ENCODE measurements around the gene ART4. TPM values are rescaled to one million over a fixed set of nuclear protein-coding genes. Genes with fewer than 3 reads are reported as not detected.

ART4 gene
- total RNA-seq, 1 experiment from 2014 or later: not detected

DNA sequence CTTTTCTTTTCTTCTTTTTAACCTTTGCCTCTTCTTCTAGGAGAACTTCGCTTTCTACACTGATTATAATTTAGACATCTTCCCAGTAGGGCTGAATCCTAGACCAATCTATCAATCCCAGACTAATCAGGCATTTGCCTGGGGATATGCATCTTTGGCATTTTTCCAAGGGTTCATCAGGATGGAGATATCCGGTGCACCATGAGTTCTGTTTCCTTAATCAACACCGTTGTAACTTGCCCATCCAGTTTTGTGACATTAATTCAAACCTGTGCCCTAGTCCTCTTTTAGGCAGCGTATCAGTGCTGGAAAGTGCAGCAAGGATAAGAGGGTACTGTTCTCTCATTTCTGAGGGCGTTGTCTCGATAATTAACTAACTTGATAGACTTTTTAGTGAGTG, 42.9 kb upstream of the ART4 start:
- CTCF ChIA-PET: no interaction called here
- POLR2A ChIA-PET: no interaction called here
- no peaks in the 10 kb centered on the region for H3K4me1 ChIP-seq (ENCODE audit: control insufficient read depth, insufficient read depth, low read length)
- H3K36me3 ChIP-seq (ENCODE audit: control insufficient read depth, insufficient read depth, low read length): no peaks in the 10 kb centered on the region
- TF ChIP-seq SIN3A (IDR thresholded peaks at IDR 0.05; ENCODE audit: borderline replicate concordance, insufficient read depth, low read depth, low read length): no peak
- TF ChIP-seq POLR2AphosphoS5 (IDR thresholded peaks at IDR 0.05; ENCODE audit: low read depth, low read length): no peak
- no peak for TF ChIP-seq TCF7L2 (IDR thresholded peaks at IDR 0.05; ENCODE audit: low read depth, low read length)
- TF ChIP-seq, protein P1, sequence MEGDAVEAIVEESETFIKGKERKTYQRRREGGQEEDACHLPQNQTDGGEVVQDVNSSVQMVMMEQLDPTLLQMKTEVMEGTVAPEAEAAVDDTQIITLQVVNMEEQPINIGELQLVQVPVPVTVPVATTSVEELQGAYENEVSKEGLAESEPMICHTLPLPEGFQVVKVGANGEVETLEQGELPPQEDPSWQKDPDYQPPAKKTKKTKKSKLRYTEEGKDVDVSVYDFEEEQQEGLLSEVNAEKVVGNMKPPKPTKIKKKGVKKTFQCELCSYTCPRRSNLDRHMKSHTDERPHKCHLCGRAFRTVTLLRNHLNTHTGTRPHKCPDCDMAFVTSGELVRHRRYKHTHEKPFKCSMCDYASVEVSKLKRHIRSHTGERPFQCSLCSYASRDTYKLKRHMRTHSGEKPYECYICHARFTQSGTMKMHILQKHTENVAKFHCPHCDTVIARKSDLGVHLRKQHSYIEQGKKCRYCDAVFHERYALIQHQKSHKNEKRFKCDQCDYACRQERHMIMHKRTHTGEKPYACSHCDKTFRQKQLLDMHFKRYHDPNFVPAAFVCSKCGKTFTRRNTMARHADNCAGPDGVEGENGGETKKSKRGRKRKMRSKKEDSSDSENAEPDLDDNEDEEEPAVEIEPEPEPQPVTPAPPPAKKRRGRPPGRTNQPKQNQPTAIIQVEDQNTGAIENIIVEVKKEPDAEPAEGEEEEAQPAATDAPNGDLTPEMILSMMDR (IDR thresholded peaks at IDR 0.05): no peak
- TF ChIP-seq, protein P2, sequence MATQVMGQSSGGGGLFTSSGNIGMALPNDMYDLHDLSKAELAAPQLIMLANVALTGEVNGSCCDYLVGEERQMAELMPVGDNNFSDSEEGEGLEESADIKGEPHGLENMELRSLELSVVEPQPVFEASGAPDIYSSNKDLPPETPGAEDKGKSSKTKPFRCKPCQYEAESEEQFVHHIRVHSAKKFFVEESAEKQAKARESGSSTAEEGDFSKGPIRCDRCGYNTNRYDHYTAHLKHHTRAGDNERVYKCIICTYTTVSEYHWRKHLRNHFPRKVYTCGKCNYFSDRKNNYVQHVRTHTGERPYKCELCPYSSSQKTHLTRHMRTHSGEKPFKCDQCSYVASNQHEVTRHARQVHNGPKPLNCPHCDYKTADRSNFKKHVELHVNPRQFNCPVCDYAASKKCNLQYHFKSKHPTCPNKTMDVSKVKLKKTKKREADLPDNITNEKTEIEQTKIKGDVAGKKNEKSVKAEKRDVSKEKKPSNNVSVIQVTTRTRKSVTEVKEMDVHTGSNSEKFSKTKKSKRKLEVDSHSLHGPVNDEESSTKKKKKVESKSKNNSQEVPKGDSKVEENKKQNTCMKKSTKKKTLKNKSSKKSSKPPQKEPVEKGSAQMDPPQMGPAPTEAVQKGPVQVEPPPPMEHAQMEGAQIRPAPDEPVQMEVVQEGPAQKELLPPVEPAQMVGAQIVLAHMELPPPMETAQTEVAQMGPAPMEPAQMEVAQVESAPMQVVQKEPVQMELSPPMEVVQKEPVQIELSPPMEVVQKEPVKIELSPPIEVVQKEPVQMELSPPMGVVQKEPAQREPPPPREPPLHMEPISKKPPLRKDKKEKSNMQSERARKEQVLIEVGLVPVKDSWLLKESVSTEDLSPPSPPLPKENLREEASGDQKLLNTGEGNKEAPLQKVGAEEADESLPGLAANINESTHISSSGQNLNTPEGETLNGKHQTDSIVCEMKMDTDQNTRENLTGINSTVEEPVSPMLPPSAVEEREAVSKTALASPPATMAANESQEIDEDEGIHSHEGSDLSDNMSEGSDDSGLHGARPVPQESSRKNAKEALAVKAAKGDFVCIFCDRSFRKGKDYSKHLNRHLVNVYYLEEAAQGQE (IDR thresholded peaks at IDR 0.05; ENCODE audit: insufficient read depth in 1 of 2, low read depth in 2 of 2, low read length in 1 of 2): no peak
- H3K27ac ChIP-seq (ENCODE audit: low read length): no peak overlapping the region
- ATAC-seq: no peak
- BruUV-seq (replicated peaks): no TSS peak
- H3K9me3 ChIP-seq (ENCODE audit: control insufficient read depth, insufficient read depth, low read depth, low read length): no peaks in the 10 kb centered on the region
- in situ Hi-C loops (cut with HindIII; ENCODE audit: low pct_unique_long_range_greater_than_20kb, low sequenced_read_pairs): no loop called here
- no peak for DNase-seq (ENCODE audit: low read depth, low spot score)
- H3K4me3 ChIP-seq (ENCODE audit: low read depth in 2 of 2, low read length in 2 of 2): no peak overlapping the region
- intact Hi-C loops (cut with micrococcal nuclease; ENCODE audit: unreplicated experiment): no loop called here
- no peaks in the 10 kb centered on the region for H3K27me3 ChIP-seq (ENCODE audit: control insufficient read depth, insufficient read depth, low read length)

DNA sequence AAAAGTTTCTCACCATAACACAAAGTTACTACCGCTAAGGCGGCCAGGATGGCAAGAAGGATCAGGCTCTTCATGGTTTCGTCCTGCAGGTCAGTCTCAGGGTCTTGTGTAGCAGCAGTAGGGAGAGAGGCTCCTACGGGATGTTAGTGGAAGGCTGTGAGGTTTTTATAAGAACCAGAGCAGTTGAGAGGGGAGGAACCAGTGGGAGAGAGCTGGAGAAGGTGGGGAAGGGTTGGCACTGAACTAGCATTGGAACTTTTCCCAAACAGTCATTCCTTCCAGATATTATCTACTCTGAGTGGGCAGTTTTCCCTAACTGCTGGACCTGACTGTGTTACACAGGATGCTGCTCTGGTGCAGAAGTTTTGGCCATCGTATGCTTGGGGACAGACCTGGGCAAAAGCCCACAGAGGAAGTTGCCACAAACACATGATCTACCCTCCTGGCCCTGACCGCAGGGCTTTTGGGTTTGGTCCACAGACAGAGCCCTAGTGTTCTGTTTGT, 42.4 kb upstream of the ART4 start, which contains the start of gene MGP:
MGP (minus strand) TSS at position 137 of the 504 bp plus-strand sequence; CDS start at position 74, 63 bp downstream.
- ChIA-PET POLR2A (no interaction called here), CTCF (interaction anchor here (0.6 kb wide), 1 partner anchor 110 kb away, joined by 3 read pairs; no protein-coding TSS in a partner anchor)
- Histone ChIP-seq H3K27me3 (ENCODE audit: control insufficient read depth, insufficient read depth, low read length) (no peaks in the 10 kb centered on the region), H3K27ac (ENCODE audit: low read length) (no peak within 1 kb of the TSS), H3K36me3 (ENCODE audit: control insufficient read depth, insufficient read depth, low read length) (no peaks in the 10 kb centered on the region), H3K9me3 (ENCODE audit: control insufficient read depth, insufficient read depth, low read depth, low read length) (no peaks in the 10 kb centered on the region), H3K4me3 (ENCODE audit: low read depth in 2 of 2, low read length in 2 of 2) (peak within 1 kb of the TSS in 1 of 2 experiments; percentile 12; a peak in 1 of 4 replicates), H3K4me1 (ENCODE audit: control insufficient read depth, insufficient read depth, low read length) (no peaks in the 10 kb centered on the region)
- intact Hi-C loops (cut with micrococcal nuclease; ENCODE audit: unreplicated experiment) (no loop called here), in situ Hi-C loops (cut with HindIII; ENCODE audit: low pct_unique_long_range_greater_than_20kb, low sequenced_read_pairs) (no loop called here)
- TF ChIP-seq POLR2AphosphoS5 (IDR thresholded peaks at IDR 0.05; ENCODE audit: low read depth, low read length) (no peak), TCF7L2 (IDR thresholded peaks at IDR 0.05; ENCODE audit: low read depth, low read length) (no peak), SIN3A (IDR thresholded peaks at IDR 0.05; ENCODE audit: borderline replicate concordance, insufficient read depth, low read depth, low read length) (no peak)
- TF ChIP-seq, protein P2 (IDR thresholded peaks at IDR 0.05; ENCODE audit: insufficient read depth in 1 of 2, low read depth in 2 of 2, low read length in 1 of 2): no peak
- TF ChIP-seq, protein P1 (IDR thresholded peaks at IDR 0.05): no peak
- BruUV-seq (replicated peaks): no TSS peak
- DNase-seq (ENCODE audit: low read depth, low spot score) (no peak), ATAC-seq (no peak)

Data from Panc1 (cell line).